Common myeloid progenitor, CD34-positive (primary cell): ENCODE measurements around the gene SEMA5B.

Experiments used
- CTCF ChIA-PET: fragments of 350-600 bp; sonication (Branson Sonifier 250); formaldehyde crosslinking; loops from one replicate; lab custom pipeline; 2021; ENCODE audit warnings: antibody characterized with exemption; lab: Charles Lee
- POLR2A ChIA-PET: fragments of 350-600 bp; sonication (Branson Sonifier 250); formaldehyde crosslinking; loops from one replicate; lab custom pipeline; 2021; ENCODE audit warnings: antibody characterized with exemption; lab: Charles Lee
- DNase-seq, 3 donors: peaks; one replicate each; pipeline versions ENCODE4 v3.0.0 to v3.0.0-alpha.2; 2013
- H3K27ac ChIP-seq, 2 experiments: 1 replicate in 1 of 2; 2 replicates in 1 of 2; pipeline ENCODE4 v1.7.0; 2013; ENCODE audit warnings: inconsistent platforms in 2 of 2, low read length in 2 of 2, mild to moderate bottlenecking in 2 of 2, low read depth in 1 of 2, moderate library complexity in 1 of 2; ENCODE audit not compliant: severe bottlenecking in 2 of 2, insufficient read depth in 1 of 2, poor library complexity in 1 of 2
- H3K27me3 ChIP-seq, 5 experiments: replicated peaks in 2 of 5; 1 replicate in 3 of 5; 2 replicates in 2 of 5; pipeline versions ENCODE4 v1.6.1 to v1.7.0; 2013; ENCODE audit warnings: low read length in 4 of 5, mild to moderate bottlenecking in 2 of 5, moderate library complexity in 2 of 5, inconsistent platforms in 1 of 5; ENCODE audit not compliant: insufficient read depth in 5 of 5, control insufficient read depth in 4 of 5
- H3K36me3 ChIP-seq, 4 experiments: 1 replicate in 2 of 4; 2 replicates in 2 of 4; pipeline versions ENCODE4 v1.6.1 to v1.7.0; 2013; ENCODE audit warnings: low read length in 3 of 4, control low read depth in 1 of 4, mild to moderate bottlenecking in 1 of 4; ENCODE audit not compliant: control insufficient read depth in 4 of 4, insufficient read depth in 4 of 4
- H3K4me1 ChIP-seq, 4 experiments: 1 replicate in 3 of 4; 2 replicates in 1 of 4; pipeline versions ENCODE4 v1.6.1 to v1.7.1; 2013; ENCODE audit warnings: low read length in 3 of 4, mild to moderate bottlenecking in 3 of 4, control low read depth in 1 of 4, inconsistent platforms in 1 of 4, moderate library complexity in 1 of 4; ENCODE audit not compliant: control insufficient read depth in 4 of 4, insufficient read depth in 4 of 4; ENCODE audit errors: control extremely low read depth in 1 of 4
- H3K4me3 ChIP-seq, 7 experiments: 1 replicate in 4 of 7; 2 replicates in 3 of 7; pipeline versions ENCODE4 v1.5.1 to v1.7.0; 2013; ENCODE audit warnings: mild to moderate bottlenecking in 7 of 7, low read length in 6 of 7, moderate library complexity in 6 of 7, inconsistent platforms in 2 of 7, low read depth in 2 of 7, control low read depth in 1 of 7; ENCODE audit not compliant: insufficient read depth in 4 of 7, control insufficient read depth in 1 of 7; ENCODE audit errors: extremely low read depth in 1 of 7
- H3K9me3 ChIP-seq, 5 experiments: 1 replicate in 4 of 5; 2 replicates in 1 of 5; pipeline versions ENCODE4 v1.6.1 to v1.7.1; 2013; ENCODE audit warnings: low read length in 4 of 5, mild to moderate bottlenecking in 2 of 5, inconsistent platforms in 1 of 5, low read depth in 1 of 5, moderate library complexity in 1 of 5; ENCODE audit not compliant: control insufficient read depth in 4 of 5, insufficient read depth in 2 of 5; ENCODE audit errors: control extremely low read depth in 1 of 5
- WGBS: methylation state at CpG from one replicate; pipeline ENCODE4 v1.1.5; 2013; ENCODE audit not compliant: insufficient coverage; 5-methylcytosine and 5-hydroxymethylcytosine counted together

SEMA5B gene

DNA sequence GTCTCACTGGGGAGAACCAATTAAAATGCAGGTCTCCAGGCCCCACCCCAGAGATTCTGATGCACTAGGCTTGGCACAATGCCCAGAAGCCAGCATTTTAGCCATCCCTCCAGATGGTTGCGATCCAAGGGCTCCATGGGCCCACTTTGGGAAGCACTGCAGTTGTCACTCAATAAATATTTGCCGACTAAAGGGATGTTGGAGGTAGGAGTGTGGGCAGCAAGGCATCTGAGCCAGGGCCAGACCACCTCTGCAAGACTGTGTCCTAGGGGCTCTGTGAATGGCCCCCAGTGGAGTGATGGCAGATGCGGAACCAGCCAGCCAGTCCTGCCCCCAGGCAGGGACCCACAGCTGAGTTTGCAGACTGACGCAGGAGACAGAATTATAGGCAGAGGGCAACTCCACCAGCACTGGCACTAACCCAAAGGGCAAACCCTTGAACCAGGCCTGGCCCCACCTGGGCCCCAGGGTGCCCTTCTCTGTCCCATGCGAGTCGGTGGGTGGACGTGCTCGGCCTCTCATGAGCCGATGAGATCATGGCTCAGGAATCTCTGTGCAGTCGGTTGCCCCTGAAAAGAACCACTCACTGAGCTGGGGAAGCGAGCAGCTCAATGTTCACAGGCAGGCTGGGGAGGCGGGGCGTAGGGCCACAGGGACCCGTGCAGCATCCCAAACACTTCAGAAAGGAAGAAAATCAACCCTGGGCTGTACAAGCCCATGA is 49.7 kb downstream of the SEMA5B start:
- CTCF ChIA-PET = interaction anchor here (1.1 to 1.4 kb wide), 2 partner anchors 22 to 50 kb away, joined by 3 read pairs; partner anchors contain the start of gene SEMA5B
- no peak for DNase-seq
- Histone ChIP-seq H3K27ac (no peak overlapping the region), H3K9me3 (no peaks in the 10 kb centered on the region), H3K27me3 (peaks cover 0 to 3% (median 0%) of the 10 kb centered on the region in 5 experiments), H3K36me3 (no peaks in the 10 kb centered on the region), H3K4me1 (peaks cover 0 to 27% (median 24%) of the 10 kb centered on the region in 4 experiments), H3K4me3 (no peak overlapping the region)
- WGBS = 99% methylated on average over 13 of the region's 14 CpGs
- POLR2A ChIA-PET = no interaction called here

DNA sequence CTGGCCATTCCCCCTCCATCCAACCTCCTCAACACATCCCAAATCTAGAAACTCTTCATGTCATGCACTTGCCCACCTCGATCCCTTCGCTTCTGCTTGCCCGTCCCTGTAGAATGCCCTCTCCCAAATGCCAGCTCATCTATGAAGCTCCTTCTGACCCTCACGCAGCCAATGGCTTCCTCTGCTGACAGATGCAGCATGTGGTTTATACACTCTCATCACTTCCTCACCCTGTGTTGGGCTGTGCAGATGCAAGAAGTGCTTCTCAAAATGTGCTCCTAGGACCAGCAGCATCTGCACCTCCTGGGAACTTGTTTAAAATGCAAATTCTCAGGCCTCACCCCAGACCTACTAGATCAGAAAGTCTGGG is 51.7 kb downstream of the SEMA5B start:
- ChIA-PET CTCF (interaction anchor here (0.7 to 3.4 kb wide), 4 partner anchors 12 to 68 kb away, joined by 3 to 19 read pairs (median 4); no protein-coding TSS in a partner anchor), POLR2A (no interaction called here)
- Histone ChIP-seq H3K27ac (no peak overlapping the region), H3K4me3 (peak overlapping the region in 1 of 7 experiments; percentile 19), H3K27me3 (peaks cover 0 to 3% (median 0%) of the 10 kb centered on the region in 5 experiments), H3K36me3 (no peaks in the 10 kb centered on the region), H3K9me3 (no peaks in the 10 kb centered on the region), H3K4me1 (peaks cover 0 to 27% (median 24%) of the 10 kb centered on the region in 4 experiments)
- peak; percentile 42 to 76 (median 76) for DNase-seq
- WGBS = 54% methylated on average over 4 of the region's 4 CpGs

DNA sequence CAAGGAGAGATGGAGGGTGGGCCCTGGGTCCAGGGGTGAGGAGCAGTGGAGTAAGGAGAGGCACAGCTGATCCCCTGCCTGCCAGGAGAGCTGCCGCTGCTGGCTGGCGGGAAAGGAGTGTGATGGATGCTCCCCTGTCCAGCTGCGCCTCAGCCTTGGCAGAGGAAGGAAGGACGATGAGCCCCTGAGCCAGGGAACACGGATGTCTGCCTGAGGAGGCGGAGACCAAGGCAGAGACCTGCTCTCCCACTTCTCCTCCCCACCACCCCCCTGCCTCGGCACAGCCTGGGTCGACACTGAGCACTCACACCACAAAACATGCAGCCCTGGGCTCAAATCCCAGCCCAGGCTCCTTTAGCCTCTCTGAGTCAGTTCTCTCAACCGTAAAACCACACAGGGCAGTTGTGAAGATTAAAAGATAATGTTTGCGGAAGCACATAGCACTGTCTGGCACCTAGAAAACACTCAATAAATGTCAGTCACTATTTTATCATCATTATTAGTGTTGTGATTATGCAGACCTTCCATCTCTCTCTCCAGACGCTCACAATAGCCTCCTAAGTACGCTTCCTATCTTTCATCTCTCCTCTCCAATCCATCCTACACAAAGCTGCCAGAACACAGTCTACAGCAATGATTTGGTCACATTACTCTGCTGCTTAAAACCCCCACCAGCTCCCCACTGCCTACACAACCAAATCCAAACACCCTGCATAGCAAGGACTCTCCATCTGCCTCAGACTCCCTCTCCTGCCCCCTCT is 52.2 kb downstream of the SEMA5B start:
- H3K4me3 ChIP-seq = peak overlapping the region in 4 of 7 experiments; percentile 4 to 56 (median 32)
- CTCF ChIA-PET = interaction anchor here (0.7 to 3.4 kb wide), 6 partner anchors 10 to 69 kb away, joined by 3 to 19 read pairs (median 4); no protein-coding TSS in a partner anchor
- peaks cover 0 to 27% (median 24%) of the 10 kb centered on the region in 4 experiments for H3K4me1 ChIP-seq
- H3K36me3 ChIP-seq = no peaks in the 10 kb centered on the region
- peaks cover 0 to 3% (median 0%) of the 10 kb centered on the region in 5 experiments for H3K27me3 ChIP-seq
- no peaks in the 10 kb centered on the region for H3K9me3 ChIP-seq
- POLR2A ChIA-PET = no interaction called here
- WGBS = 25% methylated on average over 7 of the region's 12 CpGs
- no peak overlapping the region for H3K27ac ChIP-seq
- peak; percentile 74 to 94 (median 91) for DNase-seq

DNA sequence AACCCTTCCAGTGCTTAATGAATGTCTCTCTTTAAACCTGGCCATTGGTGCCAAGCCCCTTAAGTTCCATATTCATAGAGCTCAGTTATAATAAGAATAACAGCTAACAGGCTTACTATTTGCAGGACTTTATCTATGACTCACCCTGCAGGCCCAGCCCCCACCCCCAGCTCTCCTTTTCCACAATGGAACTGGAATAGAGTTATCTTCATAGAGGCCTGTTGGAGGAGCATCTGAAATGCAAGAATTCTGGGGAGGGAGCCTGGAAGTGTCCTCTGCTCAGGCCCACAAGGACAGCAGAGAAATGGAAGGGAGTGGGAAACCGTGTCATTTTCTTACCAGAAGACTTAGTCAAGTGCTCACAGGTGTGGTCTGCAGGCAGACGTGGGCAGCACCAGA is 52.8 kb downstream of the SEMA5B start:
- 49% methylated on average over 2 of the region's 2 CpGs for WGBS
- CTCF ChIA-PET = interaction anchor here (1.0 to 3.4 kb wide), 4 partner anchors 9 to 54 kb away, joined by 3 to 19 read pairs (median 4); no protein-coding TSS in a partner anchor
- Histone ChIP-seq H3K4me1 (peaks cover 0 to 27% (median 24%) of the 10 kb centered on the region in 4 experiments), H3K9me3 (no peaks in the 10 kb centered on the region), H3K36me3 (no peaks in the 10 kb centered on the region), H3K27me3 (peaks cover 0 to 3% (median 0%) of the 10 kb centered on the region in 5 experiments), H3K27ac (no peak overlapping the region), H3K4me3 (peak overlapping the region in 4 of 7 experiments; percentile 4 to 56 (median 32))
- POLR2A ChIA-PET = no interaction called here
- peak; percentile 17 to 51 (median 49) for DNase-seq

DNA sequence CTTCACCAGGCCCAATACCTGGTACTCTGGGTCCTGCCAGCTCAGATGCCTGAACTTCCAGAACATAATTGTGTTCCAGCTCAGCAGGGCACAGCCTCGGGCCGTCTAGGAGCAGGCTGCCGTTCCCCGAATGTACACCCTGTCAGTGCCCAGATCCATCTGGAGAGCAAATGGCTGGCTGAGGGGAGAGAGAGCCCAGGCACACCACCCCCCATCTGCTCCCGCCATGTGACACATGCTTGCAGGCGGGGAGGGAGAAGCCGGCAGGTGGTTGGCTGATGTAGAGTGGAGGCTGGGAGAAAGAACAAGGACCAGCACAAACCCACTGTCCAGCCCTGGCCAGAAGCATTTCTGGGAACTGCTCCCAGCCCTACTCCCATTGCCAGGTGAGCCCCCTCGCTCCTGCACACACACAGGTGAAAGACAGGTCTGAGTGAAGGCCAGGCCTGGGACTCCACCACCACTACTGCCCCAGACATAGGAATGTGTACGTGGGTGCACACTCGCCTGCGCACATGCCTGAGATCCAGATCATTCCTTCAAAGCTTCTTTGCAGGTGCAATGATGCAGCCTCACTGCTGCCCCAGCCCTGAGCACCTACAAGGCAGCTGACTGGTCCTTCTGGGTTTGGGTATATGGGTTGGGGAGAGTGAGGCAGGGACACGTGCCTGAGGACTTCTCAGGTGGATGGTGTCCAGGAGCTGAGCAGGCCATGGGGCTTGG is 53.5 kb downstream of the SEMA5B start:
- WGBS = 98% methylated on average over 10 of the region's 12 CpGs
- Histone ChIP-seq H3K27ac (no peak overlapping the region), H3K9me3 (no peaks in the 10 kb centered on the region), H3K27me3 (peaks cover 0 to 3% (median 0%) of the 10 kb centered on the region in 5 experiments), H3K4me1 (peaks cover 0 to 27% (median 24%) of the 10 kb centered on the region in 4 experiments), H3K4me3 (no peak overlapping the region), H3K36me3 (no peaks in the 10 kb centered on the region)
- ChIA-PET CTCF (interaction anchor here (1.0 to 3.4 kb wide), 3 partner anchors 9 to 54 kb away, joined by 3 to 19 read pairs (median 5); no protein-coding TSS in a partner anchor), POLR2A (no interaction called here)
- no peak for DNase-seq

DNA sequence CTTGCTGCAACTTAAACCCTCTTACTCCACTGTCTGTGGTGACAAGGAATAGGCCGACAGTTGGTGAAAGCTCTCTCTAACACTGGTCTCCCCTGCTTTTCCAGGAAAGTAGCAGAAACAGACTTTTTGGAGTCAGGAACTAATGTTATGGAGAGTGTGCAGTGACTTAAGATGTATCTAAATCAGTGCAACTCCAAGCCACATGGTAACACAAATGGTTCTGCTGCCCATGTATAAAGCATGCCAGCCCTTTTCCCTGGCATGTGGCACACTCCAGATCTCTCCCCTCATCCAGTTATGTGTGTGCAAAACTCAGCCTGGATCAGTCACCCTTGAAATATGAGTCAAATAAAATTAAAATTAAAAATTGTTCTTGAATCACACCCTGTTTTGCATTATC is 55.4 kb downstream of the SEMA5B start:
- Histone ChIP-seq H3K27ac (no peak overlapping the region), H3K4me3 (no peak overlapping the region), H3K4me1 (peaks cover 0 to 27% (median 24%) of the 10 kb centered on the region in 4 experiments), H3K27me3 (no peaks in the 10 kb centered on the region), H3K36me3 (no peaks in the 10 kb centered on the region), H3K9me3 (no peaks in the 10 kb centered on the region)
- WGBS = no CpG with 5 or more reads among the region's 1 CpG
- ChIA-PET CTCF (interaction anchor here (1.3 kb wide), 1 partner anchor 56 kb away, joined by 5 read pairs; no protein-coding TSS in a partner anchor), POLR2A (no interaction called here)
- DNase-seq = no peak
